ENCODE measurements around the gene MAEA. TPM values are rescaled to one million over a fixed set of nuclear protein-coding genes. Genes with fewer than 3 reads are reported as not detected.

MAEA gene
- total RNA-seq, 2 experiments from 2014 or later, result 61.5 to 63.2 TPM

DNA sequence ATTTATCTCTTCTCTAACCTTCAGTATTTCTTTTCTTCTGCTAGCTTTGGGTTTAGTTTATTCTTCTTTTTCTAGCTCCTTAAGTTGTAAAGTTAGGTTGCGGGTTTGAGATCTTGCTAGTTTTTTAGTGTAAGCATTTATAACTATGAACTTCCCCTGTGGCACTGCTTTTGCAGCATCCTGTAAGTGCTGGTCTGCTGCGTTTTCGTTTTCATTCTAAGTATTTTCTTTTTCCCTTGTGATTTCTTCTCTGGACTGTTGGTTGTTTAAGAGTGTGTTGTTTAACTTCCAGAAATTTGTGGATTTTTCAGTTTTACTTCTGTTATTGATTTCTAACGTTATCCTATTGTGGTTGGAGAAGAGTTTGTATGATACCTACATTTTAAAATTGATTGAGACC, 29.7 kb upstream of the MAEA start:
- ChIA-PET POLR2A (no interaction called here), CTCF (no interaction called here)
- H3K27me3 ChIP-seq (ENCODE audit: control insufficient read depth in 1 of 2, insufficient read depth in 2 of 2, low read length in 2 of 2), result no peaks in the 10 kb centered on the region
- Mint-ChIP-seq H3K27me3 (no peaks in the 10 kb centered on the region), H3K4me3 (no peak overlapping the region), H3K36me3 (ENCODE audit: low read depth) (no peaks in the 10 kb centered on the region), H3K4me1 (ENCODE audit: low read depth) (peaks cover 31% of the 10 kb centered on the region), H3K27ac (peak overlapping the region; percentile 21), H3K9me3 (peaks cover 3% of the 10 kb centered on the region)
- no peaks in the 10 kb centered on the region for H3K9me3 ChIP-seq (ENCODE audit: control insufficient read depth in 1 of 2, insufficient read depth in 1 of 2, low read length in 2 of 2)
- TF ChIP-seq, protein P1, sequence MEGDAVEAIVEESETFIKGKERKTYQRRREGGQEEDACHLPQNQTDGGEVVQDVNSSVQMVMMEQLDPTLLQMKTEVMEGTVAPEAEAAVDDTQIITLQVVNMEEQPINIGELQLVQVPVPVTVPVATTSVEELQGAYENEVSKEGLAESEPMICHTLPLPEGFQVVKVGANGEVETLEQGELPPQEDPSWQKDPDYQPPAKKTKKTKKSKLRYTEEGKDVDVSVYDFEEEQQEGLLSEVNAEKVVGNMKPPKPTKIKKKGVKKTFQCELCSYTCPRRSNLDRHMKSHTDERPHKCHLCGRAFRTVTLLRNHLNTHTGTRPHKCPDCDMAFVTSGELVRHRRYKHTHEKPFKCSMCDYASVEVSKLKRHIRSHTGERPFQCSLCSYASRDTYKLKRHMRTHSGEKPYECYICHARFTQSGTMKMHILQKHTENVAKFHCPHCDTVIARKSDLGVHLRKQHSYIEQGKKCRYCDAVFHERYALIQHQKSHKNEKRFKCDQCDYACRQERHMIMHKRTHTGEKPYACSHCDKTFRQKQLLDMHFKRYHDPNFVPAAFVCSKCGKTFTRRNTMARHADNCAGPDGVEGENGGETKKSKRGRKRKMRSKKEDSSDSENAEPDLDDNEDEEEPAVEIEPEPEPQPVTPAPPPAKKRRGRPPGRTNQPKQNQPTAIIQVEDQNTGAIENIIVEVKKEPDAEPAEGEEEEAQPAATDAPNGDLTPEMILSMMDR (IDR thresholded peaks at IDR 0.05), result no peak
- intact Hi-C loops (cut with DNase I, micrococcal nuclease), result no loop called here
- peaks cover 10% of the 10 kb centered on the region for H3K4me1 ChIP-seq (ENCODE audit: insufficient read depth, low read length)
- no peak overlapping the region for H3K4me3 ChIP-seq (ENCODE audit: low read length)
- ATAC-seq (ENCODE audit: poor library complexity) (no peak), DNase-seq (no peak)
- H3K36me3 ChIP-seq (ENCODE audit: insufficient read depth, low read length), result no peaks in the 10 kb centered on the region
- no peak overlapping the region for H3K27ac ChIP-seq (ENCODE audit: low read depth in 1 of 2, low read length in 2 of 2)

- no peak overlapping the region for H3K4me3 Mint-ChIP-seq
- H3K36me3 Mint-ChIP-seq (ENCODE audit: low read depth), result no peaks in the 10 kb centered on the region
- H3K36me3 ChIP-seq (ENCODE audit: insufficient read depth, low read length), result no peaks in the 10 kb centered on the region
- H3K9me3 ChIP-seq (ENCODE audit: control insufficient read depth in 1 of 2, insufficient read depth in 1 of 2, low read length in 2 of 2), result no peaks in the 10 kb centered on the region
- ChIA-PET POLR2A (no interaction called here), CTCF (no interaction called here)
- H3K27me3 Mint-ChIP-seq, result no peaks in the 10 kb centered on the region
- intact Hi-C loops (cut with DNase I, micrococcal nuclease), result no loop called here
- DNase-seq (no peak), ATAC-seq (ENCODE audit: poor library complexity) (no peak)
- H3K9me3 Mint-ChIP-seq, result peaks cover 3% of the 10 kb centered on the region
- H3K4me1 Mint-ChIP-seq (ENCODE audit: low read depth), result peaks cover 26% of the 10 kb centered on the region
- H3K27ac Mint-ChIP-seq, result no peak overlapping the region
- H3K27me3 ChIP-seq (ENCODE audit: control insufficient read depth in 1 of 2, insufficient read depth in 2 of 2, low read length in 2 of 2), result no peaks in the 10 kb centered on the region
- H3K4me3 ChIP-seq (ENCODE audit: low read length), result no peak overlapping the region
- peaks cover 6% of the 10 kb centered on the region for H3K4me1 ChIP-seq (ENCODE audit: insufficient read depth, low read length)
- no peak overlapping the region for H3K27ac ChIP-seq (ENCODE audit: low read depth in 1 of 2, low read length in 2 of 2)
- TF ChIP-seq, protein P1 (IDR thresholded peaks at IDR 0.05), result no peak
These were observed 29.1 kb upstream of the MAEA start for GRCh38 chr4:1260418-1261106.

GRCh38 chr4:1261107-1261928, 28.4 kb upstream of the MAEA start:
- Mint-ChIP-seq H3K27me3 (no peaks in the 10 kb centered on the region), H3K4me1 (ENCODE audit: low read depth) (peaks cover 22% of the 10 kb centered on the region), H3K9me3 (peaks cover 3% of the 10 kb centered on the region), H3K4me3 (no peak overlapping the region), H3K36me3 (ENCODE audit: low read depth) (no peaks in the 10 kb centered on the region), H3K27ac (no peak overlapping the region)
- ChIA-PET POLR2A (no interaction called here), CTCF (no interaction called here)
- Histone ChIP-seq H3K9me3 (ENCODE audit: control insufficient read depth in 1 of 2, insufficient read depth in 1 of 2, low read length in 2 of 2) (no peaks in the 10 kb centered on the region), H3K4me1 (ENCODE audit: insufficient read depth, low read length) (peaks cover 6% of the 10 kb centered on the region), H3K4me3 (ENCODE audit: low read length) (no peak overlapping the region), H3K36me3 (ENCODE audit: insufficient read depth, low read length) (no peaks in the 10 kb centered on the region), H3K27me3 (ENCODE audit: control insufficient read depth in 1 of 2, insufficient read depth in 2 of 2, low read length in 2 of 2) (no peaks in the 10 kb centered on the region), H3K27ac (ENCODE audit: low read depth in 1 of 2, low read length in 2 of 2) (no peak overlapping the region)
- TF ChIP-seq, protein P1 (IDR thresholded peaks at IDR 0.05), result no peak
- DNase-seq, result no peak
- ATAC-seq (ENCODE audit: poor library complexity), result no peak
- intact Hi-C loops (cut with DNase I, micrococcal nuclease), result no loop called here
